Neural crest cell (in vitro differentiated cells): ENCODE results near the gene KIAA0408. TPM values are rescaled to one million over a fixed set of nuclear protein-coding genes. Genes with fewer than 3 reads are reported as not detected.
"Not testable (repeated sequence)": the region's sequence is repeated elsewhere in the genome, so short reads cannot be mapped to it uniquely, and the experiment has no call there.

Source experiments
- DNase-seq: peaks from one replicate; pipeline ENCODE4 v3.0.0; 2021; ENCODE audit warnings: low read depth, mixed read lengths, low spot score
- H3K27ac Mint-ChIP-seq: one replicate; pipeline ENCODE4 v1.8.0; 2021; ENCODE audit warnings: mild to moderate bottlenecking, mixed read lengths; ENCODE audit not compliant: unreplicated experiment
- H3K27me3 Mint-ChIP-seq: 2 replicates; pipeline ENCODE4 v1.8.0; 2021; ENCODE audit warnings: low read depth, mild to moderate bottlenecking, mixed read lengths
- H3K36me3 Mint-ChIP-seq: 2 replicates; pipeline ENCODE4 v1.8.0; 2021; ENCODE audit warnings: low read depth, mild to moderate bottlenecking, mixed read lengths
- H3K4me1 Mint-ChIP-seq: 2 replicates; pipeline ENCODE4 v1.8.0; 2021; ENCODE audit warnings: mixed read lengths
- H3K4me3 Mint-ChIP-seq: one replicate; pipeline ENCODE4 v1.8.0; 2021; ENCODE audit warnings: mild to moderate bottlenecking, mixed read lengths
- H3K9me3 Mint-ChIP-seq: 2 replicates; pipeline ENCODE4 v1.8.0; 2021; ENCODE audit warnings: mixed read lengths
- total RNA-seq: library from RNA; stranded (reverse); gene quantifications from 2 replicates; pipeline ENCODE4 v1.2.1, GENCODE V29; 2021
- TF ChIP-seq, protein P1 (sequence below): fragments of 200-600 bp; sonication (generic); conservative IDR thresholded peaks from 2 replicates; pipeline ENCODE4 v1.5.0; 2021; ENCODE audit warnings: antibody characterized with exemption, mild to moderate bottlenecking

The KIAA0408 gene
- total RNA-seq, 1 donor from 2014 or later, result 39.1 TPM

DNA sequence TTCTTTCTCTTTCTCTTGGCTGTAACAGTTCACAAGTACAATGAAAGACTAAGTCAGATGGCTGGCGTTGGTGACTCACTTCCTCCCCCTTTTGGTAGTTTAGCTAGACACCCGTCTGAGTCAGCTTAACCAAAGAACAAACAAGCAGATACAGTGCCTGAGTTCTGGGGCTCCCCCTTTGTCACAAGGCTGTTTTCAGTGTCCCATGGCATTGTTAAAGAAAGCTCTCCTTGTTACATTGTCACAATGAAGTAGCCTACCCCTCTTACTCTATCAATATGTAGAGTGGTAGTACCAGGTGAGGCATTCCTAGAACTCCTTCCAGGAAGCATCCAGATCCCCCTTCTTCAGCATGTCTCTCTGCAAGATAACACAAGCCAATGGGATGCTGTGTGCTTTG is 38.6 kb downstream of the KIAA0408 start:
- H3K36me3 Mint-ChIP-seq, result peaks cover 2% of the 10 kb centered on the region
- no peak overlapping the region for H3K4me3 Mint-ChIP-seq

GRCh38 chr6:127415096-127415495 is 44.1 kb downstream of the KIAA0408 start:
- no peaks in the 10 kb centered on the region for H3K27me3 Mint-ChIP-seq
- no peak overlapping the region for H3K27ac Mint-ChIP-seq
- no peak for DNase-seq
- no peaks in the 10 kb centered on the region for H3K4me1 Mint-ChIP-seq
- H3K4me3 Mint-ChIP-seq, result no peak overlapping the region
- TF ChIP-seq, protein P1, sequence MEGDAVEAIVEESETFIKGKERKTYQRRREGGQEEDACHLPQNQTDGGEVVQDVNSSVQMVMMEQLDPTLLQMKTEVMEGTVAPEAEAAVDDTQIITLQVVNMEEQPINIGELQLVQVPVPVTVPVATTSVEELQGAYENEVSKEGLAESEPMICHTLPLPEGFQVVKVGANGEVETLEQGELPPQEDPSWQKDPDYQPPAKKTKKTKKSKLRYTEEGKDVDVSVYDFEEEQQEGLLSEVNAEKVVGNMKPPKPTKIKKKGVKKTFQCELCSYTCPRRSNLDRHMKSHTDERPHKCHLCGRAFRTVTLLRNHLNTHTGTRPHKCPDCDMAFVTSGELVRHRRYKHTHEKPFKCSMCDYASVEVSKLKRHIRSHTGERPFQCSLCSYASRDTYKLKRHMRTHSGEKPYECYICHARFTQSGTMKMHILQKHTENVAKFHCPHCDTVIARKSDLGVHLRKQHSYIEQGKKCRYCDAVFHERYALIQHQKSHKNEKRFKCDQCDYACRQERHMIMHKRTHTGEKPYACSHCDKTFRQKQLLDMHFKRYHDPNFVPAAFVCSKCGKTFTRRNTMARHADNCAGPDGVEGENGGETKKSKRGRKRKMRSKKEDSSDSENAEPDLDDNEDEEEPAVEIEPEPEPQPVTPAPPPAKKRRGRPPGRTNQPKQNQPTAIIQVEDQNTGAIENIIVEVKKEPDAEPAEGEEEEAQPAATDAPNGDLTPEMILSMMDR, result no peak
- H3K36me3 Mint-ChIP-seq, result peaks cover 7% of the 10 kb centered on the region
- H3K9me3 Mint-ChIP-seq, result peaks cover 4% of the 10 kb centered on the region

More for the DNA sequence above, 38.6 kb downstream of the KIAA0408 start:
- no peak overlapping the region for H3K27ac Mint-ChIP-seq
- H3K4me1 Mint-ChIP-seq, result peaks cover 6% of the 10 kb centered on the region
- no peaks in the 10 kb centered on the region for H3K27me3 Mint-ChIP-seq
- TF ChIP-seq, protein P1, result peak; percentile 59
- peaks cover 4% of the 10 kb centered on the region for H3K9me3 Mint-ChIP-seq
- peak; percentile 22 for DNase-seq

GRCh38 chr6:127413123-127413522 is 46.1 kb downstream of the KIAA0408 start:
- H3K36me3 Mint-ChIP-seq, H3K27ac Mint-ChIP-seq, H3K4me1 Mint-ChIP-seq, H3K4me3 Mint-ChIP-seq, H3K27me3 Mint-ChIP-seq, H3K9me3 Mint-ChIP-seq, DNase-seq: not testable (repeated sequence)

DNA sequence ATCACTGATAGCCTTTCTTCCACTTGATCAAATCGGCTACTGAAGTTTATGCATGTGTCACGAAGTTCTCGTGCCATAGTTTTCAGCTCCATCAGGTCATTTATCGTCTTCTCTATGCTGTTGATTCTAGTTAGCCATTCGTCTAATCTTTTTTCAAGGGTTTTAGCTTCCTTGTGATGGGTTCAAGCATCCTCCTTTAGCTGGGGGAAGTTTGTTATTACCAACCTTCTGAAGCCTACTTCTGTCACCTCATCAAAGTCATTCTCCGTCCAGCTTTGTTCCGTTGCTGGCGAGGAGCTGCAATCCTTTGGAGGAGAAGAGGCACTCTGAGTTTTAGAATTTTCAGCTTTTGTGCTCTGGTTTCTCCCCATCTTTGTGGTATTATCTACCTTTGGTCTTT is 47.2 kb downstream of the KIAA0408 start:
- H3K9me3 Mint-ChIP-seq, H3K36me3 Mint-ChIP-seq, H3K27me3 Mint-ChIP-seq, DNase-seq, H3K27ac Mint-ChIP-seq, H3K4me3 Mint-ChIP-seq, H3K4me1 Mint-ChIP-seq: not testable (repeated sequence)

Other genes starting within 250 kb of the KIAA0408 start
- 44.3 and 49.8 TPM in 2 replicates for gene RNF146, start 192.5 kb downstream of the KIAA0408 start, total RNA-seq
- gene ECHDC1, start 115.8 kb downstream of the KIAA0408 start, total RNA-seq, result 59.2 and 59.9 TPM in 2 replicates
- 0.82 TPM in 1 of 2 replicates, not detected in the other for gene C6orf58, start 117.8 kb upstream of the KIAA0408 start, total RNA-seq